HUES64 (cell line): Measurements from ENCODE around the gene XXYLT1.
"Not testable (repeated sequence)": the region's sequence is repeated elsewhere in the genome, so short reads cannot be mapped to it uniquely, and the experiment has no call there.

Experiments used
- H3K27ac ChIP-seq: 2 replicates; pipeline ENCODE4 v1.7.0; 2013; ENCODE audit warnings: low read depth, low read length, inconsistent platforms
- H3K27me3 ChIP-seq: 2 replicates; pipeline ENCODE4 v1.6.1; 2013; ENCODE audit warnings: mild to moderate bottlenecking, low read length; ENCODE audit not compliant: insufficient read depth
- H3K36me3 ChIP-seq: 2 replicates; pipeline ENCODE4 v1.6.1; 2013; ENCODE audit warnings: mild to moderate bottlenecking, low read length; ENCODE audit not compliant: insufficient read depth
- H3K4me1 ChIP-seq: 2 replicates; pipeline ENCODE4 v1.6.1; 2013; ENCODE audit warnings: mild to moderate bottlenecking, low read length, moderate library complexity; ENCODE audit not compliant: insufficient read depth
- H3K4me3 ChIP-seq: 2 replicates; pipeline ENCODE4 v1.5.1; 2013; ENCODE audit warnings: mild to moderate bottlenecking, low read length, moderate library complexity
- H3K9ac ChIP-seq: 2 replicates; pipeline ENCODE4 v1.6.1; 2013; ENCODE audit warnings: mild to moderate bottlenecking, low read depth, low read length
- H3K9me3 ChIP-seq: 2 replicates; pipeline ENCODE4 v1.6.1; 2013; ENCODE audit warnings: low read depth, low read length; ENCODE audit not compliant: insufficient read depth
- WGBS: fragments of 150-250, 120-280 bp; methylation state at CpG from one replicate; pipeline ENCODE4 v1.1.7; 2013; ENCODE audit warnings: missing lambda C conversion rate; 5-methylcytosine and 5-hydroxymethylcytosine counted together

Gene XXYLT1

DNA sequence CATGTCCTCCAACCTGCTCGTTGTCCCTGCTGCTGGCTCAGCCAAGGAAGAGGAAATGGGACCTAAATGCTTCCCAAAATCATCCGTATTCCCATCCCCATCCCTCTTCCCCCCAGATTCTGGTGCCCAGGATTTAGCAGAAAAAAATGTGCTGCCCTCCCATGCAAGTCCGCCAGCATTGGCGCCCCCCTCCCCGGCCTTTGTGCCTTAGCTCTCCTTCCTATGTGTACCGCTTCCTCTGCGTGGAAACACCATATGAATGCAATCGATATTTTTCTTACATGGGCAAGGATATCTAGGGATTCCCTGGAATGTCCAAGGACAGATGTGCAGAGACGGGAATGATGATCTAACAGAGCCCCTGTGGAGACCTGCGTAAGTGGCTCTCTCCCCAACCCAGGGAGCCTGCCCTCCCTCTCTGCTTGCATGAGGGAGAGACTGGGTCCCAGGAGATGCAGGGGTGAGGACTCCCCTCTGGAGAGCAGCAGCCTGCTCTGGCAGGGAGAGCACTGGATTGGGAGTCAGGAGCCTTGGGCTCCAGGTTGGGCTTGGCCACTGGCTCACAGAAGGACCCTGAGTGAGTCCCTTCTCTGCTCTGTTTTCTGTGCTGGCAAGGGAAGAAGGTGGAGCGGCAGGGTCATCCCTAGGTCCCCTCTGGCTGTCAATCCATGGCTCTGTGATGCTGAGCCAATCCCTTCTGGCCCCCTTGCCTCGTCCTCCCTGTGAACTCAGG lies 227.2 kb downstream of the XXYLT1 start:
- no peak overlapping the region for H3K4me3 ChIP-seq
- WGBS, result 87% methylated on average over 12 of the region's 12 CpGs
- H3K9ac ChIP-seq, result no peak overlapping the region
- no peaks in the 10 kb centered on the region for H3K36me3 ChIP-seq
- no peak overlapping the region for H3K27ac ChIP-seq
- H3K4me1 ChIP-seq, result peaks cover 21% of the 10 kb centered on the region
- H3K27me3 ChIP-seq, result no peaks in the 10 kb centered on the region
- no peaks in the 10 kb centered on the region for H3K9me3 ChIP-seq

DNA sequence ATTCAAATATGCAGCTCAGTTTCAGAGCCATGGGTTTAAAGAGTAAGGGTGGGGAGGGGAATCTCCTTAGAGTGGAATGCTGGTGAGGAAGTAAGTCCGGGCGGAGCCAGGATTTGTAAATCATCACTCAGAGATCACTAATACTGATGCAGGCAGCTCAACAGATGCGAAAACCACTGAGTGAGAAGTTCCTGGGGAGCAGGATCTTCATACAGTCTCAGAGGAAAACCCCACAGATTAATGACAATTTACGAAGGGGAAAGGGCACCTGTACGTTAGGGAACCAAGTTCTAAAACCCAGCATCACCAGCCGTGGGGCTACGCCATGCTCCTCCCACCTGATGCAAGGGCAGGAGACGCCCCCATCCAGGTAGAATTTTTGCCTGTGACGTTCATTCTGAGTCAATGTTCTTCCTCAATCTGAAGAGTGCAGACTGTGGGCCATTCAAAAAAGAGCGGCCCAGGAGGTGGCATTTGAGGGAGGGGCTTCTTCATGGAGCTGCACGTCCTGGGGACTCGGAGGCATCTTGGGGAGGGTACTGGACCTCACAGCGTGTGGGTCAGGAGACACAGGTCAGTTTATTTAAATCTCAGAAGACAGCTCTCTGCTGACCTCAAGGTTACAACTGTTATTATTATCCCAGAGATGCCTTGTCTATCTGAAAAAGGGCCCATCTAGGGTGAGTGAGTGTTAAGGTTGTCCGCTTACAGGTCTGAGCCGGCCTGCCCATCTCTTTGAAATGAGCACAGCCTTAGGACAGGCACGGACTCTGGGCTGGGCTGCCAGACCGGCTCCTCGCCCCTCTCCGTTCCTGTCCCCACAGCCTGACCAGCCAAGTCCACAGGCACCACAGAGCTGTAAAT lies 228.0 kb downstream of the XXYLT1 start:
- no peak overlapping the region for H3K4me3 ChIP-seq
- no peaks in the 10 kb centered on the region for H3K36me3 ChIP-seq
- H3K27me3 ChIP-seq, result no peaks in the 10 kb centered on the region
- no peaks in the 10 kb centered on the region for H3K9me3 ChIP-seq
- 61% methylated on average over 19 of the region's 19 CpGs for WGBS
- H3K4me1 ChIP-seq, result peaks cover 21% of the 10 kb centered on the region
- H3K27ac ChIP-seq, result no peak overlapping the region
- no peak overlapping the region for H3K9ac ChIP-seq

DNA sequence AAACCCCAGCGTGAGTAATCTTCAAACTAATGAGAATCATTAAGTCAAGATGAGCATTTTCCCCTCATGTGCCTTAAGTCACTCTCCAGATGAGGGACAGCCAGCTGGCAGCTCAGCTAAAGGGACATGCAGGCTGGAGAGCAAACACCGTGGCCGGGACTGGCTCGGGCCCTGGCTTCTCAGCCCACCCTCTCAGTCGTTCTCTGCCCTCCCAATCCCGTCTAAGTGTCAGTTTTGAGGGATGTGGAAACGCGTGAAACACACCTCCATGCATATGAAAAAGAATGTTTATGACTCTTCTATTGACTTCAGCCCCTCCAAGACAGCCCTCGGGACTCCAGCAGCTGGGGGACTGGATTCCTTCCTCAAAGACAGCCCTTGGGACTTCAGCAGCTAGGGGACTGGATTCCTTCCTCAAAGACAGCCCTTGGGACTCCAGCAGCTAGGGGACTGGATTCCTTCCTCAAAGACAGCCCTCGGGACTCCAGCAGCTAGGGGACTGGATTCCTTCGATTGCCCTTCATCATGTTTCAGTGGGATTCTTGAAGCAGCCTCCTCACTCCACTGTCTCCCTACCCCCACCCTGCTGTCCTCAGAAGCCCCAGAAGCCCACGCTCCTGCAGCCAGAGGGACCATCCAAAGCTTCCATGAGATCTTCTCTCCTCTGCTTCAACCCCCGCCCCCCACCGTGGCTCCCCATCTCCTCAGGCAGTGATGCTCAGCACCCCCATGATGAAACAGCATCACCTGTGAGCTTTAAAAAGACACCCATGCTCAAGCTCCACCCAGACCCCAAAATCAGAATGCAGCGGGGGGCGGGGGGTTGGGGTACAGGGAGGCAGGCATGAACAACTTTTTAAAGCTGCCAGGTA lies 228.9 kb downstream of the XXYLT1 start:
- WGBS, result 63% methylated on average over 15 of the region's 16 CpGs
- no peaks in the 10 kb centered on the region for H3K27me3 ChIP-seq
- no peak overlapping the region for H3K27ac ChIP-seq
- no peak overlapping the region for H3K4me3 ChIP-seq
- no peaks in the 10 kb centered on the region for H3K36me3 ChIP-seq
- no peak overlapping the region for H3K9ac ChIP-seq
- H3K4me1 ChIP-seq, result peaks cover 21% of the 10 kb centered on the region
- no peaks in the 10 kb centered on the region for H3K9me3 ChIP-seq

DNA sequence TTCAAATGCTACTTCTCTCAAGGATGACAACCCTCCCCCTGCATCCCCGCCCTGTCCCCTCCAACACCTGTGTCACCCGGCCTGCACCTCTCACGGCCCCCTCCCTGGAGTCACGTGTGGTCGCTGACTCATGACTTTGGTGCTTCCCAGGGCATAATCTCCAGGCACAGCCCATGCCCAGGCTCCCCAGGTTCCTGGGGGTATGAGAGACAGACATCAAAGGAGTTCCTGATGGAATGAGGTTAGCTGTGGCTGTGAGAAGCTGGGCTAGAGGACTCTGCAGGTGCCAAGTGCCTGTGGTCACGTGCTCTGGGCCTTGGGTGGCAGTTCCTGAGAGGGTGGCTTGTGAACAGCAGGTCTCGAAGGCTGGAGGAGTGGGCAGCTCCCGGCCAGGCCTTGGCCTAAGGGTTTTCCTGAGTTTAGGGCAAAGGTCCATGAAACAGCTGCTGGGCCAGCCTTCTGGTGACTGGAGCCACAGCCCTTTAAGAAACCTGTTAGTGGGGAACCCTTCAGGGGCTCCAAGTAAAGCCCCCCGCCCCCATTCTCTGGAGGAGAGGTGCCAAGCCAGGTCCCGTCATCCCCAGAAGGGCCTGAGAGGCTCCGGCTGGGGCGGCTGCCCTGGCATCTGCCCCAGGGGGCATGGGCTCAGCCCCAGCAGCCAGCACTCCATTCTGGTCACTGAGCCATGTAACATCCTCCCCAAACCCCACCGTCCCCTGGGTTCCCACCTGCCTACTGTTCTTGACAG lies 230.0 kb downstream of the XXYLT1 start:
- Histone ChIP-seq H3K27ac (no peak overlapping the region), H3K4me1 (peaks cover 21% of the 10 kb centered on the region)
- WGBS, result 71% methylated on average over 12 of the region's 13 CpGs

DNA sequence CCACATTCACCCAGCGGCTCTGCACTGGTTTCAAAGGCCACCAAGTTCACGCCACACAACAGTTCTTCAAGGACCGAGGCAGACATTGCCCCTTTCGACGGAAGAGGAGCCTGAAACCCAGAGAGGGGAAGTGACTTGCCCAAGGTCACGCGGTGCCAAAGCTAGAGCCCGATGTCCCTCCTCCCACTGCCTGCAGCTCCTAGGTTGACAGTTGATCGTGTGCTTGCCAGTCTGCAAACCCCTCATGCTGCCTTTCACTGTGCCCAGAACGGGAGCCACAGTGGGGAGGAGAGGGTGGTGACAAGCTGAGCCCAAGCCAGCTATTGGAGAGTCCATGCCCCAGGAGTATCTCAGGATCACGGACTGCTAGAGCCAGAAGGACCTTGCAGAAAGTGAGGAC lies 230.9 kb downstream of the XXYLT1 start:
- peaks cover 23% of the 10 kb centered on the region for H3K4me1 ChIP-seq
- 87% methylated on average over 11 of the region's 11 CpGs for WGBS
- H3K9ac ChIP-seq, result no peak overlapping the region
- H3K4me3 ChIP-seq, result no peak overlapping the region
- no peak overlapping the region for H3K27ac ChIP-seq
- H3K36me3 ChIP-seq, result no peaks in the 10 kb centered on the region
- H3K9me3 ChIP-seq, result no peaks in the 10 kb centered on the region
- peaks cover 8% of the 10 kb centered on the region; the same call in 1 of the 2 replicates for H3K27me3 ChIP-seq

More for the DNA sequence above, 230.0 kb downstream of the XXYLT1 start:
- no peak overlapping the region for H3K4me3 ChIP-seq
- no peaks in the 10 kb centered on the region for H3K9me3 ChIP-seq
- H3K36me3 ChIP-seq, result no peaks in the 10 kb centered on the region
- H3K27me3 ChIP-seq, result peaks cover under 1% of the 10 kb centered on the region; the same call in 1 of the 2 replicates
- H3K9ac ChIP-seq, result no peak overlapping the region

DNA sequence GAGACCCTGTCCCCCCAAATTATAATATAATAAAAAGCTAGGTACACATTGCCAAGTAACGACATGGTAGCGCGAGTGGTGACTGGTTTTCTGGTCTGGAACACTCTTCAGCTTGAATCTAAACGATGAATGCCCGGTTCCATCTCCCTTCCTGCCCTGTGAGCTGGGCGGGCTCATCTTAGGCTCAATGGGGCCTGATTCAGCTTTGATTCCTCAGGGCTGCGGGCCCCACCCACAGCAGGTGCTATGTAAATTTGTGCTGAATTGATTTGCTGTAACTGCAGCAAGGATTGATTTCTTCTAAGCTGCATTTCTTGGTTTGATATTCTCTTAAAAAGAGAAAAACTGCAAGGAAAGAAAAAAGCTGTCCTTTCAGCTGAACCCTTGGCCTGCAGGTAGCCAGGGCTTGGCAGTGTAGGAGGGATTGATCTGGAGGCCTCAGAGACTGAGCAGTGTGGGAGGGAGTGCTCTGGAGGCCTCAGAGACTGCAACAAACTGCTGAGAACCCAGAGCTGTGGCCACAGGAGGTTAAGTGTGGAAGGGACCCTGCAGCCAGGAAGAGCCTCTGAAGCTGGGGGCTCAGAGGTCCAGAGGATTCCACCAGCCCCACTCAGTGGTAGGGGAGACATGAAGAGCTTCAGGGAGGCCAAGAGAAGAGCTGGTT lies 231.6 kb downstream of the XXYLT1 start:
- no peak overlapping the region for H3K27ac ChIP-seq
- 78% methylated on average over 7 of the region's 7 CpGs for WGBS
- H3K4me3 ChIP-seq, result no peak overlapping the region
- H3K9me3 ChIP-seq, result no peaks in the 10 kb centered on the region
- no peaks in the 10 kb centered on the region for H3K36me3 ChIP-seq
- peaks cover 25% of the 10 kb centered on the region for H3K4me1 ChIP-seq
- H3K9ac ChIP-seq, result no peak overlapping the region
- peaks cover 16% of the 10 kb centered on the region for H3K27me3 ChIP-seq

DNA sequence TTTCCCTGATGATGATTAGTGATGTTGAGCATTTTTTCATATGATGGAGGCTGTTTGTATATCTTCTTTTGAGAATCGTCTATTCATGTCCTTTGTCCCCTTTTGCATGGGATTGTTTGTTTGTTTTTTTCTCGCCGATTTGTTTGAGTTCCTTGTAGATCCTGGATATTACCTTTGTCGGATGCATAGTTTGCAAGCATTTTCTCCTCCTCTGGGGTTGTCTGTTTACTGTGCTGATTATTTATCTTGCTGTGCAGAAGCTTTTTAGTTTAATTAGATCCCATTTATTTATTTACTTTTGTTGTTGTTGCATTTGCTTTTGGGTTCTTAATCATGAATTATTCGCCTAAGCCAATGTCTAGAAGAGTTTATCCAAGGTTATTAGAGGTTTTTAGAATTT lies 232.8 kb downstream of the XXYLT1 start:
- H3K4me1 ChIP-seq, result peaks cover 31% of the 10 kb centered on the region

DNA sequence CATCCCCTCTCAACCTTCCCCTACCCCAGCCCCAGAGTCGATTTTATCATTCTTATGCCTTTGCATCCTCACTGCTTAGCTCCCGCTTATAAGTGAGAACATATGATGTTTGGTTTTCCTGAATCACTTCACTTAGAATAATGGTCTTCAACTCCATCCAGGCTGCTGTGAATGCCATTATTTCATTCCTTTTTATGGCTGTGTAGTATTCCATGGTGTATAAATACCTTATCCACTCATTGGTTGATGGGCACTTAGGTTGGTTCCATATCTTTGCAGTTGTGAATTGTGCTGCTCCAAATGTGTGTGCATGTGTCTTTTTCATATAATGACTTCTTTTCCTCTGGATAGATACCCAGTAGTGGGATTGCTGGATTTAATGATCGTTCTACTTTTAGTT lies 233.4 kb downstream of the XXYLT1 start:
- not testable (repeated sequence) for H3K9ac ChIP-seq, H3K27ac ChIP-seq, H3K9me3 ChIP-seq, H3K4me3 ChIP-seq, H3K36me3 ChIP-seq
- Histone ChIP-seq H3K27me3 (peaks cover 20% of the 10 kb centered on the region), H3K4me1 (peaks cover 31% of the 10 kb centered on the region)
- 100% methylated on average over 3 of the region's 3 CpGs for WGBS

More for the DNA sequence above, 232.8 kb downstream of the XXYLT1 start:
- WGBS, result 94% methylated on average over 5 of the region's 5 CpGs
- Histone ChIP-seq H3K27ac (no peak overlapping the region), H3K27me3 (peaks cover 20% of the 10 kb centered on the region), H3K4me3 (no peak overlapping the region), H3K36me3 (no peaks in the 10 kb centered on the region), H3K9ac (no peak overlapping the region), H3K9me3 (no peaks in the 10 kb centered on the region)

DNA sequence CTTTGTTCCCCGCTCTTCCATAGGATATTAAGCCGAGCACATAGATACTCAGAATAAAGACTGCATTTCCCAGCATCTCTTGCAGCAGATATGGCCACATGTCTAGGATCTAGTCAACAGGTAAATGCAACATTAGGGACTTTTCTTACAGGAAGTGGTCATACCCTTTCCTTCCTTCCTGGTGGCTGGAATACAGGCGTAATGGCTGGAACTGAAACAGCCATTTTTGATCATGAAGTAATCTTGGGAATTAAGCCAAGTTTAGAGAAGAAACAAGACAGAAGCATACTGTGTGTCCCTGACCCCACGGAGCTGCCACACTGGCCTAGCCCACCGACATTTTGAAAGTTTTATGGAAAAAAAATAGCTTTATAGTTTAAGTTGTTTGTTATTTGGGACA lies 234.0 kb downstream of the XXYLT1 start:
- WGBS, result 81% methylated on average over 5 of the region's 5 CpGs
- H3K27me3 ChIP-seq, result peaks cover 20% of the 10 kb centered on the region

DNA sequence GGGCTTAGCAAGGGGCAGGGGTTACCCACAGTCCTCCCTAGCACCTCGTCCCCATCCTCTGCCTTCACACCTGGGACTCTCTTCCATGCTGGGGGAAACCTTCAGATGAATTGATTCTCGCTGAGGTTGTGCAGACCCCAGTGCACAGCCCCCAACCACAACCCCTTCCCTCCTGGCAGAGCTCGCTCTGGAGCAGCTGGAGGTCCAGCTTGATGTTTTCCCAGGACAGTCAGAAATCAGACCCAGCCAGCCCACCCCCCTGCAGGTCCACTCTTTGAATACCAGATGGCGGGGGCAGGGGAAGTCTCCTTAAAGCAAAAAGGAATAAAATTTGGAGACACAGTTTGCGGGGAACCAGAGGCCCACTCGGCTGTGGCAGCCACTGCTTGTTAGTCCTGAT lies 234.4 kb downstream of the XXYLT1 start:
- no peaks in the 10 kb centered on the region for H3K9me3 ChIP-seq
- H3K4me1 ChIP-seq, result peaks cover 33% of the 10 kb centered on the region
- H3K27me3 ChIP-seq, result peaks cover 20% of the 10 kb centered on the region
- H3K4me3 ChIP-seq, result no peak overlapping the region
- 59% methylated on average over 6 of the region's 6 CpGs for WGBS
- H3K27ac ChIP-seq, result no peak overlapping the region
- H3K36me3 ChIP-seq, result no peaks in the 10 kb centered on the region
- H3K9ac ChIP-seq, result no peak overlapping the region

More for the DNA sequence above, 234.0 kb downstream of the XXYLT1 start:
- Histone ChIP-seq H3K36me3 (no peaks in the 10 kb centered on the region), H3K9ac (no peak overlapping the region), H3K9me3 (no peaks in the 10 kb centered on the region), H3K4me1 (peaks cover 29% of the 10 kb centered on the region), H3K4me3 (no peak overlapping the region), H3K27ac (no peak overlapping the region)
